ENCODE measurements around the gene PRKG1.

PRKG1 gene

DNA sequence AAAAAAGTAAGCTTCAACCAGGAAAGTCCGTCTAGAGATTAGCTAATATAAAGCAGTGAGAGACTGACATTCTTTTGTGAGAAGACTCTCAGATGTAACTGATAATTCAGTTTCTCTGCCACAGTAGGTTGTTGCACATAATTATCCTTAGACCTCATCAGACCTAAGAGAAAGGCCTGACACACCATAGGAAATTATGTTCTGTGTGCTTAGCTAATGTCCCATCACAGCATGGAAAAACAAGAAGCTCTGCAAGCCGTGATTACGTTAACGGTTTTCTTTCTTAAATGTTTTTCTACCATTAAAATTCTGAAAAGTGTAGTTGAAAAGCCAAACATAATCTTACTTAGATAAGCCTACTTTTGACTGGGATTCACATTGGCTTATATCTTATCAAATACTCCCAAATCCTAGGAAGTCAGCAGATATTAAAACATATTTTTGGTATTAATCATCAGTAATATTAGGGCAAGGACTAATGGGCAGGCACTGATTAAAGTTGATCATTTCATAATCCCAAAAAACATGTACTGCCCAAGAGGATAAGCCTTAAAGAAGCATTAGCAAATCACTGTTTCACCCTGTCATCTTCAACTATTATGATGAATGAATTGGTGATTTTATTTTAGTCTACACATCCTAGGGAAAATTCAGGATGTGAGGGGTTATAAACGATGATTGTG, 619.9 kb downstream of the PRKG1 start:
- Mint-ChIP-seq H3K36me3 (ENCODE audit: low read depth) (peaks cover 35% of the 10 kb centered on the region), H3K27me3 (no peaks in the 10 kb centered on the region), H3K9me3 (no peaks in the 10 kb centered on the region), H3K4me1 (ENCODE audit: low read depth) (peaks cover 44% of the 10 kb centered on the region), H3K4me3 (no peak overlapping the region), H3K27ac (no peak overlapping the region)

GRCh38 chr10:51696251-51696650, 622.0 kb downstream of the PRKG1 start:
- Mint-ChIP-seq H3K4me1 (ENCODE audit: low read depth) (peaks cover 59% of the 10 kb centered on the region), H3K4me3 (peak overlapping the region; percentile 73), H3K27ac (peak overlapping the region; percentile 40)

GRCh38 chr10:51698473-51699063, 624.3 kb downstream of the PRKG1 start:
- Mint-ChIP-seq H3K27me3 (no peaks in the 10 kb centered on the region), H3K4me3 (peak overlapping the region; percentile 100), H3K27ac (peak overlapping the region; percentile 100), H3K36me3 (ENCODE audit: low read depth) (peaks cover 40% of the 10 kb centered on the region), H3K4me1 (ENCODE audit: low read depth) (peaks cover 64% of the 10 kb centered on the region), H3K9me3 (peaks cover 3% of the 10 kb centered on the region)

More at GRCh38 chr10:51696251-51696650, 622.0 kb downstream of the PRKG1 start:
- Mint-ChIP-seq H3K9me3 (no peaks in the 10 kb centered on the region), H3K27me3 (no peaks in the 10 kb centered on the region), H3K36me3 (ENCODE audit: low read depth) (peaks cover 40% of the 10 kb centered on the region)

DNA sequence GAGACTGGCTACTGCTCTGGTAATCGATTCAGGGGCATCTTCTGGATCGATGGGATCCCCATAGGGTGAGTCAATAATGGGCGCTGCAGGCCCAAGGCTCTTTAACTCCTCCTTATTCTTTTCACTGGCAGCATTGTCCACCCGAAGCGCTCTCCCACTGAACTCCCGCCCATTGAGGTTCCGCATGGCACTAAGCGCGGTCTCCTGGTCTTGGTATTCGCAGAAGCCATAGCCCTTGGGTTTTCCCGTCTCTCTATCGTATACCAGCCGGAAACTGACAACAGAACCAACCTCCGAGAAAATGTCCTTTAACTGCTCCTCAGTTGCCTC, 624.8 kb downstream of the PRKG1 start:
- H3K27me3 Mint-ChIP-seq, result no peaks in the 10 kb centered on the region
- H3K36me3 Mint-ChIP-seq (ENCODE audit: low read depth), result peaks cover 40% of the 10 kb centered on the region
- peaks cover 64% of the 10 kb centered on the region for H3K4me1 Mint-ChIP-seq (ENCODE audit: low read depth)
- peak overlapping the region; percentile 100 for H3K27ac Mint-ChIP-seq
- peaks cover 3% of the 10 kb centered on the region for H3K9me3 Mint-ChIP-seq
- H3K4me3 Mint-ChIP-seq, result peak overlapping the region; percentile 100

DNA sequence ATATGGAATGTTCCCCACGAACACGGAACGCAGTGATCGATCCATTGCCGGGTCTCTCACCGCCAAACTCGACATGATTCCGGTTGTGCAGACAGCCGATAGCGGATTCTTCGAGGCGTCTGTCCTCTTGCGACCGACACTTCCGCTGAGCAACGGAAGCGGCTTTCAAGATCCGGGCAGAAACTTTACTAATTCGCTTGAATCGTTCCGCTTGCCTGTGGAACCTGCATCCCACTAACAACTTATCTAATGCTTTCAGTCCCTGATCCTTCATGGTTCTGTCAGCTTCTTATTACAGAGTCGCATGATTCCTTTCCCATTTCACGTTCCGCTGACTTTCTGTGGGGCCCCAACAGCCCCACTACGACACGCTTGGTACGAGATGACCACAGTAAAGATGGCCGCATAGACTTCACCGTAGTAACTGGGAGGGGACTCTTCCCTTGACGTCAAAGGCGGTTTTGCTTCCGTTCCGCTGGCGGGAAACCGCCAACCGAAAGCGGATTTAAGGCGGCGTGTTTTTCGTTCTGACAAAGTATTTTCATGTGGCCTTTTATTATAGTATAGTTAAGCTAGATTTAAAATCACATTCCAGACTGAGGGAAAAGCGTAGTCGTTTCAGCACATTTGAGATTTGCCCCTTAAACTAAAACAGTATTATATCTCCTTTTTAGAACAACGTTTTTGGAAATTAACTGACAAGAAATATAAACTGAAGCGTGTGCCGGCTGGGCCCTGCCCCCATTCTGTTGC, 625.4 kb downstream of the PRKG1 start, which contains the start of gene CSTF2T:
Gene CSTF2T, minus strand, starts transcription at position 121 of the 753 bp plus-strand sequence. Its CDS starts 46 bp downstream, at position 75.
- Mint-ChIP-seq H3K27ac (peak within 1 kb of the TSS; percentile 100), H3K27me3 (no peaks in the 10 kb centered on the region), H3K9me3 (peaks cover 3% of the 10 kb centered on the region), H3K36me3 (ENCODE audit: low read depth) (peaks cover 40% of the 10 kb centered on the region), H3K4me1 (ENCODE audit: low read depth) (peaks cover 62% of the 10 kb centered on the region), H3K4me3 (peak within 1 kb of the TSS; percentile 100)

DNA sequence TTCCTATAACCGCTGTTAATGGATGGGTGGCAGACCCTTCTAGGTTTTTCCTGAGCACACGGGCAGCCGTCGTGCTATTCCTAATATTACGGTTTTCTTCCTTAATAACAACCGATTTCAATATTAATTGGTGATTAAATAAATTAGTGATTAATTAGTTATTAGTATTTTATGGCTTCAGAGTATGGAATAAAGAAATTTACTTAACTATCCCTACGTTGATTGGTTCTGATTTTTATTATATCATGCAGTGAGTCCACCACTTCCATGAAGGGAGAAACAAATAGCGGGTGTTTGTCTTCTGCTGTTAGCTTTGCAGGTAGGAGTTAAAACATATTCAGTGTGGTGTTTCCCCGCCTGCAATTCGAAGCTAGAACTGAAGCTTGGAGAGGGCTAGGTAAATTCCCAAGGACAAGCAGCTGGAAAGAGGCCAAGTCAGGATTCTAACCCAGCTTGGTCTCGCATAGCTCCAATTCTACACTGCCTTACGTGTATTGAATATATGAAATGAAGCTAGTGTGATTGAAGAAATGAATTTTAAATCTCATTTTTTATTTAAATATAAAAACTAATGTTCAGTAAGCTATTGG, 626.0 kb downstream of the PRKG1 start:
- H3K27ac Mint-ChIP-seq, result peak overlapping the region; percentile 100
- H3K9me3 Mint-ChIP-seq, result peaks cover 3% of the 10 kb centered on the region
- no peaks in the 10 kb centered on the region for H3K27me3 Mint-ChIP-seq
- peak overlapping the region; percentile 100 for H3K4me3 Mint-ChIP-seq
- H3K36me3 Mint-ChIP-seq (ENCODE audit: low read depth), result peaks cover 38% of the 10 kb centered on the region
- H3K4me1 Mint-ChIP-seq (ENCODE audit: low read depth), result peaks cover 56% of the 10 kb centered on the region

DNA sequence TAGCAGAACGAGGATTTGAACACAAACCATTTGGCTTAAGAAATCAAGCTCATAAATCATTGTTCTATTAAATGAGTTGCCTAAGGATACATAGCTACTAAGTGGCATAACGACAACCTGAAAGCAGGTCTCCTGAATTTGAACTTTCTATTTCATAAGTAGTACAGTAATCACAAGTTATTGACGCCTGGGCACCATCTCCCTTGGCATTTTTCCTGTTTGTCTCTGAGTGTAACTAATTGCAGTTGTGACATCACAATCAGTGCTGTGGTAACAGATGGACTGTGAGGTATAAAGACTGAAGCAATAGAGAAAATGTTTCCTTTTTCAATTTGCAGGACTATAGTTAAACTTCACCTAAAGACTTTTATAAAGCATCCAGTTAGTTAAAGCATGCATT, 631.5 kb downstream of the PRKG1 start:
- H3K4me1 Mint-ChIP-seq (ENCODE audit: low read depth), result peaks cover 23% of the 10 kb centered on the region
- H3K9me3 Mint-ChIP-seq, result peaks cover 3% of the 10 kb centered on the region
- H3K36me3 Mint-ChIP-seq (ENCODE audit: low read depth), result no peaks in the 10 kb centered on the region
- H3K27me3 Mint-ChIP-seq, result no peaks in the 10 kb centered on the region
- H3K4me3 Mint-ChIP-seq, result no peak overlapping the region
- H3K27ac Mint-ChIP-seq, result no peak overlapping the region

DNA sequence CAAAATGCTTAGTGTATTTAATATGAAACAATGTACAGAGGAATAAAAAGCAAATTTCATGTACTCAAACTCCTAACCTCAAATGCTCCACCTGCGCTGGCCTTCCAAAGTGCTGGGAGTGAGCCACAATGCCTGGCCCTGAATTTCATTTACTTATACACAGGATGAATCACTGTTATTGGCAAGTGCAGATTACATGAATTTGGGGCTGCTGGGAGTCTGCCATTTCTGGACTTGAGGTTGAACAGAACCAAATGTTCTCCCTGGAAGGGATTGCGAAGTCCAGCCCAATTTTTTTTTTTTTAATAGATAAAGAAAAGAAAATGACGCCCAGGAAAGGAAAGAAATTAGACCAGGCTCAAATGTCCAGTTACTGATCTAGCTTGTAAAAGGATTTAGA, 631.9 kb downstream of the PRKG1 start:
- H3K27ac Mint-ChIP-seq, result no peak overlapping the region
- no peak overlapping the region for H3K4me3 Mint-ChIP-seq
- peaks cover 3% of the 10 kb centered on the region for H3K9me3 Mint-ChIP-seq
- peaks cover 22% of the 10 kb centered on the region for H3K4me1 Mint-ChIP-seq (ENCODE audit: low read depth)
- H3K27me3 Mint-ChIP-seq, result no peaks in the 10 kb centered on the region
- H3K36me3 Mint-ChIP-seq (ENCODE audit: low read depth), result no peaks in the 10 kb centered on the region

DNA sequence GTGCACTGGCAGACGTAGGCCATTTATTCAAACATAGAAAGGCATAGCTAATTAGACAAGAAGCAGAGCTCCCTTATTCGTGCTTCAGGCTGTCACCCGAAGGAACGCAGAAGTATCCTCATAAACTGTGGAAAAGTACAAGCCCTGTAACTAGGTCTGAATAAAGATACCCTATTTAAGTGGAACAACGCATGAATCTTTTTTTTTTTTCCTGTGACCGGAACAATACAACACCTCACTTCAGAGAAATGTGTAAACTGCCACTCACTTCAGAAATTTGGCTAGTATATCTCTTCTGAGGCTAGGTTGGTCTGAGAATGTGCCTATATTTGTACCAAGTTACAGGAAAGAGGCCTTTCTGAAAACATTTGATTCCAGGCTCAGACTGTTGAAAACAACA, 633.1 kb downstream of the PRKG1 start:
- Mint-ChIP-seq H3K27me3 (no peaks in the 10 kb centered on the region), H3K27ac (no peak overlapping the region), H3K4me3 (no peak overlapping the region), H3K9me3 (no peaks in the 10 kb centered on the region), H3K36me3 (ENCODE audit: low read depth) (no peaks in the 10 kb centered on the region), H3K4me1 (ENCODE audit: low read depth) (peaks cover 17% of the 10 kb centered on the region)

DNA sequence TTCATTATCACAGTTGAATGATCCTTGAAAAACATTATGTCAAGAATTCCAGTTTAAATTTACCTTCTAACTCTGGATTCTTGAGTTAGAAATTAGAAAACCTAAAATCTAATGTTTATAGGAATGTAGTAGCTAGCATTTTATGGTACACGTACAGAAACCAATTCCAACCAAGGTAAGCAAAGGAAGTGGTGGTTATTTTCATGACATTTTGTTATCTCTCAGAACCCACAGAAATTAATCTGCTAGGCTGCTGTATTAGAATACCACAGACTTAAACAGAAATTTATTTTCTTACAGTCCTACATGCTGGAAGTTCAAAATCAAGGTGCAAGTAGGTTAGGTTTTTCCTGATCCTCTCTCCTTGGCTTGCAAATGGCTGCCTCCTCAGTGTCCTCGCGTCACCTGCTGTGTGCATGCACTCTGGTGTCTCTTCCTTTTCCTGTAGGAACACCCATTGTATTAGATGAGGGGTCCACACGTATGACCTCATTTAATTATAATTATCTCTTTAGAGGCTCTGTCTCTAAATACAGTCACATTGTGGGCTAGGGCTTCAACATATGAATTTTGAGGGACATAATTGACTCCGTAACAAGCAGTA, 633.6 kb downstream of the PRKG1 start:
- Mint-ChIP-seq H3K4me3 (no peak overlapping the region), H3K36me3 (ENCODE audit: low read depth) (no peaks in the 10 kb centered on the region), H3K4me1 (ENCODE audit: low read depth) (peaks cover 17% of the 10 kb centered on the region), H3K9me3 (no peaks in the 10 kb centered on the region), H3K27me3 (no peaks in the 10 kb centered on the region), H3K27ac (peak overlapping the region; percentile 53)

DNA sequence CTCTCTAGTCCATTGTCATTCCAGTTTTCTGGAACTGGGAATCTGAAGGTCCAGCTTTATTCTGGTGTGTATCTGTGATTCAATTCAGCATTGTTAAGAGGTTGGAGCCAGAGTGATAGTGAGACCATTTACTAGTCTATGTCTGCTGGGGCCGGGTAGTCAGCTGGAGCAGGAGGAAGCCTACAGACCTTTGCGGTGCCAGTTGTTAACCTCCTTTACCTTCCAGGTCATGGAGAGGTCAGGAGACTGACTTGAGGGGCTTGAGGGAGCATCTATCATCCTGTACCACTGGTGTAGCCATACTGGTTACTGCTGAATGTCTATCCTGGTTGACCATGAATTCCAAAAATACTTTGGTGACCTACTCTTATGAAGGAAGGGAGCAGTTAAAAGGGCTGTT, 634.3 kb downstream of the PRKG1 start:
- Mint-ChIP-seq H3K4me1 (ENCODE audit: low read depth) (peaks cover 17% of the 10 kb centered on the region), H3K27me3 (no peaks in the 10 kb centered on the region), H3K9me3 (no peaks in the 10 kb centered on the region), H3K4me3 (no peak overlapping the region), H3K27ac (peak overlapping the region; percentile 53), H3K36me3 (ENCODE audit: low read depth) (no peaks in the 10 kb centered on the region)

- no peak overlapping the region for H3K4me3 Mint-ChIP-seq
- H3K36me3 Mint-ChIP-seq (ENCODE audit: low read depth), result no peaks in the 10 kb centered on the region
- peaks cover 17% of the 10 kb centered on the region for H3K4me1 Mint-ChIP-seq (ENCODE audit: low read depth)
- H3K9me3 Mint-ChIP-seq, result no peaks in the 10 kb centered on the region
- H3K27me3 Mint-ChIP-seq, result no peaks in the 10 kb centered on the region
- no peak overlapping the region for H3K27ac Mint-ChIP-seq
Observed at GRCh38 chr10:51709324-51709972, 635.2 kb downstream of the PRKG1 start.

DNA sequence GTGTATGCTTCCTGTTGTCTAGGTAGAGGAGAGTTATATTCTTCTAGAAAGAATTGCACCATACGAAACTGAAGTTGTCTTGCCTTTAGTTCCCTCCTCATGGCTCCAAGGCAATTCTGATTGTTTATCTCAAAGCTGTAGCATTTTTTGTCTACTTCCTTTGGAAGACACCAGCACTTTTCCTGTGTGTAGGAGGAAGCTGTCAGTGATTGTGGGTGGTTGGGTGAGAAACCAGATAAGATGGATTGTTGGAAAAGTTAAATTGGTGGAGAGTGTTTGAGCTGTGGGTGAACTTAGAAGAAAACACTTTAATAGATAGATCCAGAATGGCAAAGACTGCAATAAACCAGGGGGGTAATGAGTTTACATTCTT, 637.2 kb downstream of the PRKG1 start:
- Mint-ChIP-seq H3K4me3 (no peak overlapping the region), H3K4me1 (ENCODE audit: low read depth) (peaks cover 17% of the 10 kb centered on the region), H3K27me3 (peaks cover 4% of the 10 kb centered on the region), H3K9me3 (no peaks in the 10 kb centered on the region), H3K36me3 (ENCODE audit: low read depth) (no peaks in the 10 kb centered on the region), H3K27ac (no peak overlapping the region)

GRCh38 chr10:51716981-51717380, 642.7 kb downstream of the PRKG1 start:
- H3K36me3 Mint-ChIP-seq (ENCODE audit: low read depth), result no peaks in the 10 kb centered on the region
- no peaks in the 10 kb centered on the region for H3K9me3 Mint-ChIP-seq
- H3K27me3 Mint-ChIP-seq, result peaks cover 8% of the 10 kb centered on the region
- H3K4me1 Mint-ChIP-seq (ENCODE audit: low read depth), result no peaks in the 10 kb centered on the region
- H3K27ac Mint-ChIP-seq, result no peak overlapping the region
- no peak overlapping the region for H3K4me3 Mint-ChIP-seq

Measured in stimulated activated naive CD8-positive, alpha-beta T cell treated with anti-CD3 and anti-CD28 coated beads, Interleukin-15, Interleukin-2, amounts not matched to agents 100 ng/mL and 50 ng/mL, for 24 hours (primary cell).